SK-N-SH treated with all-trans-retinoic acid at 6 μM for 48 hours (cell line): ENCODE results near the gene WNK2.
"Not testable (repeated sequence)": the region's sequence is repeated elsewhere in the genome, so short reads cannot be mapped to it uniquely, and the experiment has no call there.

Experiments used
- ARNTL ChIP-seq: fragments of 450-650 bp; formaldehyde crosslinking; IDR thresholded peaks from 2 replicates; pipeline ENCODE4 v1.5.0; 2020; ENCODE audit warnings: low read depth, mild to moderate bottlenecking, moderate library complexity, borderline replicate concordance
- PPARA ChIP-seq: fragments of 250-450 bp; sonication (Bioruptor Pico); IDR thresholded peaks from 2 replicates; pipeline ENCODE4 v1.5.0; 2020; ENCODE audit warnings: mild to moderate bottlenecking, borderline replicate concordance
- SNAI2 ChIP-seq: fragments of 250-450 bp; sonication (Bioruptor Pico); IDR thresholded peaks from 2 replicates; pipeline ENCODE4 v1.5.0; 2020; ENCODE audit warnings: mild to moderate bottlenecking, moderate library complexity
- ZFP30 ChIP-seq: fragments of 450-650 bp; formaldehyde crosslinking; IDR thresholded peaks from 2 replicates; pipeline ENCODE4 v1.5.0; 2022; ENCODE audit warnings: mild to moderate bottlenecking, moderate library complexity
- ZNF8 ChIP-seq: fragments of 450-650 bp; formaldehyde crosslinking; IDR thresholded peaks from 2 replicates; pipeline ENCODE4 v1.5.0; 2020; ENCODE audit warnings: mild to moderate bottlenecking, moderate library complexity
- TF ChIP-seq, protein P1 (sequence below): fragments of 250-450 bp; sonication (Bioruptor Pico); IDR thresholded peaks from 2 replicates; pipeline ENCODE4 v1.5.1; 2020; ENCODE audit warnings: low read depth, mild to moderate bottlenecking, moderate library complexity

DNA sequence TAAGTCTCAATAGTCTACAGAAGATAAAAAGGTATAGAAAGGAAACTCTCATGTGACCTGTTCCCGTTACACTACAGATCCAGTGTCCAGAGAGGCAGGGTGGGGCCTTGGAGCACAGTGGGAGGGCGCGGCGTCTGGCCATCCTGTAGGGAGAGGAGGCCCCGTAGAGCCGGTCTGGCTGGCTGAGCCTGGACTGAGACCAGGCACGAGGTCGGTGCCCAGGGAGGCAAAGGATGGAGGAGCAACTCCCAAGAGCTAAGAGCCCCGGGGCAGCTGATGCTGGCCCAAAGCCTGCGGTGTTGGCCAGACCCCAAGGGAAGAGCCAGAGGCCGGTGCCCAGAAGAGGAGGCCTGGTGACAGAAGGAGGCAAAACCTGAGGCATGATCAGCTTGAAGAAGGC is 158.5 kb downstream of the WNK2 start:
- TF ChIP-seq ARNTL; PPARA; SNAI2 (CRISPR knock-in tag); ZFP30 (CRISPR knock-in tag); ZNF8: not testable (repeated sequence)
- TF ChIP-seq, protein P1, sequence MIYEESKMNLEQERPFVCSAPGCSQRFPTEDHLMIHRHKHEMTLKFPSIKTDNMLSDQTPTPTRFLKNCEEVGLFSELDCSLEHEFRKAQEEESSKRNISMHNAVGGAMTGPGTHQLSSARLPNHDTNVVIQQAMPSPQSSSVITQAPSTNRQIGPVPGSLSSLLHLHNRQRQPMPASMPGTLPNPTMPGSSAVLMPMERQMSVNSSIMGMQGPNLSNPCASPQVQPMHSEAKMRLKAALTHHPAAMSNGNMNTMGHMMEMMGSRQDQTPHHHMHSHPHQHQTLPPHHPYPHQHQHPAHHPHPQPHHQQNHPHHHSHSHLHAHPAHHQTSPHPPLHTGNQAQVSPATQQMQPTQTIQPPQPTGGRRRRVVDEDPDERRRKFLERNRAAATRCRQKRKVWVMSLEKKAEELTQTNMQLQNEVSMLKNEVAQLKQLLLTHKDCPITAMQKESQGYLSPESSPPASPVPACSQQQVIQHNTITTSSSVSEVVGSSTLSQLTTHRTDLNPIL (CRISPR knock-in tag): not testable (repeated sequence)
